Activated CD4-positive, alpha-beta T cell treated with anti-CD3 and anti-CD28 coated beads, Interleukin-2, amount 50 U/mL, for 16 hours (primary cell): ENCODE measurements around the gene NDUFC2.
"Not testable (repeated sequence)": the region's sequence is repeated elsewhere in the genome, so short reads cannot be mapped to it uniquely, and the experiment has no call there.

Experiments used
- DNase-seq: peaks from one replicate; pipeline ENCODE4 v3.0.0-alpha.2; 2020

Gene NDUFC2

DNA sequence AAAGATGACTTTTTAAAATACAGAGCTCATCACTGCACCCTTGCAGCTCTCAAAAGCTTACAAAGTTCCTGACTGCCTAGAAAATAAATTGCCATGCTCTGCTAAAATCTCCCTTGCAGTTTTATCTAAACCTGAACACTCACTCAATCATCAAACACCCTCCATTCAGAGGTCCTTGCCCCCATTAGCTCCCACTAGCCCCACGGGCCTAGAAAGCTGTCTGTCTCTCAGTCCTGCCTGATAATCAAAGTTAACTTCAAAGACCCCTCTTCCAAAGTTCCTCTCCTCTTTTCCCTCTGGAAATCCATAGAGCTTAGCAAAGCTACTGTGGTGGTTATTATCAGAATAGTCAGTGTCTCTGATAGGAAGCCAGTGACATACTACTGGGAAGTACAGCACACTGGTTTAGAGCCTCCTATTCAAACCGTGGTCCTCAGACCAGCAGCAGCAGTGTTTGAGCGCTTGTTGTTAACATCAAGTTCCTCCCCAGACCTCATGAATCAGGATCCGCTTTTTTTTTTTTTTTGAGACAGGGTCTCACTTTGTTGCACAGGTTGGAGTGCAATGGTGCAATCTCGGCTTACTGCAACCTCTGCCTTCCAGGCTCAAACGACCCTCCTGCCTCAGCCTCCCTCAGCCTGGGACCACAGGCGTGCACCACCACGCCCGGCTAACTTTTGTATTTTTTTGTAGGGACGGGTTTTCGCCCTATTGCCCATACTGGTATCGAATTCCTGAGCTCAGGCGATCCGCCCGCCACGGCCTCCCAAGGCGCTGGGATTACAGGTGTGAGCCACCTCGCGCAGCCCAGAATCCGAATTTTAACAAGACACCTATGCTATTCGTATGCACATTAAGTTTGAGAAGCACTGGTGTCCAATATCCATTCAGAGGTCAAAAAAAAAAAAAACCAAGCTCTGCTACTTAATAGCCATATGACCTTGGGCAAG, 1.2 kb downstream of the NDUFC2 start:
- DNase-seq, result no peak

DNA sequence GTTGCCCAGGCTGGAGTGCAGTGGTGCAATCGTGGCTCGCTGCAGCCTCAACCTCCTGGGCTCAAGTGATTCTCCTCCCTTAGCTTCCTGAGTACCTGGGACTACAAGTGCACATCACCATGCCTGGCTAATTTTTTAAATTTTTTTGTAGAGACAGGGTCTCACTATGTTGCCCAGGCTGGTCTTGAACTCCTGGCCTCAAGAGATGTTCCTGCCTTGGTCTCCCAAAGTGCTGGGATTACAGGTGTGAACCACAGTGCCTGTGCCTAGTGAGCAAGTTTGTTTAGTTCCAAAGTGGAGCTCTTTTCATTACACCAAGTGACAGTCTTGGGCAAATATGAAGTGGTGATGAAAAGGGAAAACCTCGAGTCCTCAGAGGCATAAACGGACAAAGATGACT, 2.1 kb downstream of the NDUFC2 start:
- not testable (repeated sequence) for DNase-seq

GRCh38 chr11:78076733-78077403, 2.8 kb downstream of the NDUFC2 start:
- DNase-seq, result no peak

DNA sequence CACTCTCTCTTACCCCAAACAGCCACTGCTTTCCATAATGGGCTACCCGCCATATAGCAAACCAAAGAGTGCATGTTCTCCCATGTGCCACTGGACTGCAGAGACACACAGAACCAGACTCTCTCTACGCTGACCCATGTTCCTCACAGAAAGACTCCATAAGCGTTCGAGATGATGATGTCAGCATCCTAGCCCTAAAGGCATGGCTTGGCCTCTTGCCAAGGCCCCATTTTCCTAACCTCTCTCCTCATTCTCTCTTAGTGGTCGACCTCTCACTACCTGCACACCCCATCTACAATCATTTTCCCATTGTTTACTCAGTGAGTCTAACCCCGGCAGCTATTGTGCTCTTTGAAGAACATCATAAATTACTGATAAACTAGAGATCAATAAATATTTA, 4.9 kb downstream of the NDUFC2 start:
- DNase-seq, result no peak

DNA sequence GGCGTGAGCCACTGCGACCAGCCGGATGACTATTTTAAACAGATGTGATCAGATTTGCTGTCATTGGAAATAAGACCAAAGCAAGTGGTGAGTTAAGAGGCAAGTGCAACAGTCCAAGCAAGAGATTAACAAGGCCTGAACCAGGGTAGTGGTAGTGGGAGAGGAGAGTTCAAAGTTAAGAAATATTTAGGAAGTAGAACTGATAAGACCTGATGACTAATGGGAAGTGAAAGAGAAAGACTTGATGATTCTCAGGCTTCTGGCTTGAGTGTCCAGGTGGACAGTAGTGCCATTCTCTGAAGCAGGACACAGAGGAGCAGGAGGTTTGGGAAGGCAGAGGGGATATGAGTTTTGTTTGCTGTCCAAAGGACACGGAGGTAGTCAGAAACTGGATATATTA, 7.2 kb downstream of the NDUFC2 start:
- DNase-seq, result no peak

DNA sequence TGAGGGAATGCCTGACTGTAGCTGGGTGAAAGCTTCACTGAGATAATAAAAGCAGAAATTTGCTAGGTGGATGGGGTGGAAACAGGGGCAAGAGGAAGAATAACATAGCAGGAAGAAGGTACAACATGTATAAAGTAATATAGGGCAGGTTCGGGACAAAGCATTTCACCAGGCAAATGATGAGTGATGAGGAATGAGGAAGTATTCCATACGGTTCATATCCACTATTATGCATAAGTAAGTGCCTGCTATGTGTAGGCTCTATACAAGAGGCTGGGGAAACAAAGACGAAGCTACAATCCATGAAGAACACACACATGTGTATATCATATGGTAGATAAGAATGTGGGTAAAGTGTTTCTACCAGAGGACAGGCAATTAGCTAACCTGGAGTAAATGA, 7.9 kb downstream of the NDUFC2 start:
- DNase-seq, result no peak

GRCh38 chr11:78070621-78071020, 9.0 kb downstream of the NDUFC2 start:
- DNase-seq, result no peak

DNA sequence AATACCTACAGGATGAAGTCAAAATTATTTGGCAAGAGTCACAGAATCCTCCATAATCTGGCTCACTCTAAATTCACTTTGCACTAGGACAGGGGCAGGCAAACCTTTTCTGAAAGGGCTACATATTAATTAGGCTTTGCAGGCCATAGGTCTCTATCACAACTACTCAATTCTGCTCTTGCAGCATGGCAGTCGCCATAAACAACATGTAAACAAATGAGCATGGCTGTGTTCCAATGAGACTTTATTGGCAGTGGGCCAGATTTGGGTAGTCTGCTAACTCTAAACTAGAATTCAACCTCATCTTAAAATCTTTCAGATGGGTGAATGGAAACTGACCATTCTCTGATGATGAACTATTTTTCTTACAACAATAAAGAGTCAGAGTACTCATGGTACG, 10.2 kb downstream of the NDUFC2 start:
- DNase-seq, result no peak

GRCh38 chr11:78067704-78068103, 12.0 kb downstream of the NDUFC2 start:
- DNase-seq, result no peak

- DNase-seq, result no peak
Measured at GRCh38 chr11:78066471-78066870, 13.2 kb downstream of the NDUFC2 start.

GRCh38 chr11:78065203-78065602, 14.5 kb downstream of the NDUFC2 start:
- no peak for DNase-seq

DNA sequence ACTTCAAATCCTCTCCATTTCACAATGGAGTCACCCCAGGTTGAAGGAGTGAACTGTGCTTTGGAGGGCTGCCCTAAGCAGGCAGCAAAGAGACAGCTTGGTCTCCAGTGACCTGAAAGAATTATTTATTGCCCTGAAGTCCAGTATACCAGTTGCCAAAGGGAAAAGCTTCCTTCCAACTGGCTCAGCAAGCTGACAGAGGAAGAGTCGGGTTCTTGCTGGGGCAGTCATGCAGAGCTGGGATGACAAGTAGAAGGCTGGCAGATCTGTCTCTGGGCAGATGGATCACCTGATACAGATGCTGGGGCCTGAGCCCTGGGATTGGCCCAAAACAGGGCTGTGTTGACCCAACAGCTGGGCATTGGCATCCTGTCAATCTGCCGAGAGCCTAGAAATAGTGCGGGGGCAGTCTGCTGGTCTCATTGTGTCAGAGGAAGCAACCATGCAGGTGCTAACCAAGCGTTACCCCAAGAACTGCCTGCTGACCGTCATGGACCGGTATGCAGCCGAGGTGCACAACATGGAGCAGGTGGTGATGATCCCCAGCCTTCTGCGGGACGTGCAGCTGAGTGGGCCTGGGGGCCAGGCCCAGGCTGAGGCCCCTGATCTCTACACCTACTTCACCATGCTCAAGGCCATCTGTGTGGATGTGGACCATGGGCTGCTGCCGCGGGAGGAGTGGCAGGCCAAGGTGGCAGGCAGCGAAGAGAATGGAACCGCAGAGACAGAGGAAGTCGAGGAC, 16.1 kb downstream of the NDUFC2 start, which contains the start of gene THRSP:
THRSP (plus strand) TSS at position 422 of the 742 bp plus-strand sequence; CDS start at position 443, 21 bp downstream.
- DNase-seq, result no peak

GRCh38 chr11:78062671-78063070, 17.0 kb downstream of the NDUFC2 start:
- DNase-seq, result no peak

- DNase-seq, result no peak
Measured at GRCh38 chr11:78061921-78062311, 17.7 kb downstream of the NDUFC2 start.

- no peak for DNase-seq
Measured at GRCh38 chr11:78061088-78061920, 18.4 kb downstream of the NDUFC2 start.

- DNase-seq, result no peak
Measured at GRCh38 chr11:78060533-78060932, 19.1 kb downstream of the NDUFC2 start.

DNA sequence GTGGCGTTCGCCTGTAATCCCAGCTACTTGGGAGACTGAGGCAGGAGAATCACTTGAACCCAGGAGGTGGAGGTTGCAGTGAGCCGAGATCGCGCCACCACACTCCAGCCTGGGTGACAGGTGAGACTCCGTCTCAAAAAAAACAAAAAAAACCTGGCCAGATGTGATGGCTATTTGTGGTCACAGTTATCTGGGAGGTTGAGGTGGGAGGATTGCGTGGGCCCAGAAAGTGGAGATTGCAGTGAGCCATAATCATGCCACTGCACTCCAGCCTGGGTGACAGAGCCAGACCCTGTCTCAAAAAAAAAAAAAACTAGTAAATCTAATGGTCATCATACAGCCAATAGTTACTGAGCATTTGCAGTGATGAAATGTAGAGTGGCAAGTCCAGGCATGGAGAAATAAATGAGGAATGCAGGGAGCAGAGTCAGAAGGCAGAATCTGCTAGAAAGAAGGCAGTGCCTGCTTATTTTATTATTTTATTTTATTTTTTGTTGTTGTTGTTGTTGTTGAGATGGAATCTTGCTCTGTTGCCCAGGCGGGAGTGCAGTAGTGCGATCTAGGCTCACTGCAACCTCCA, 19.8 kb downstream of the NDUFC2 start:
- DNase-seq, result not testable (repeated sequence)

GRCh38 chr11:78057462-78058055, 22.1 kb downstream of the NDUFC2 start:
- DNase-seq, result no peak

DNA sequence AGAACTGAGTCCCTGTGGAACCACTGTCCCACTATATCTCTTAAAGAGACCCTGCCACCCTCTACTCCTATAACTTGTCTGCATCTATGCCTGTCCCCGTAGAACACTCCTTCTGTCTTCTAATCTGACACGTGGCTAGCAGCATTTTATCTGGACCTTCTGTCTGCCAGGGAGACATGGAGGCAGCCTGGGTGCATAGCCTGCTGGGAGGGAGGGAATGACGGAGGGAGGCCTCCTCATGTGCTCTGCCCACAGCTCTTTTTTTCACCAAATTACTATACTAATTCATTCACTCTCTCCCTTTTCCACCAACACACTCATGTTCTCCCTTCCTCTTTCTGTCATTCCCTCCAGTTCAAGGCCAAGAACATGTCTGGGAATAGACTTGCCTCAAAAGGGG, 23.6 kb downstream of the NDUFC2 start:
- DNase-seq, result no peak

DNA sequence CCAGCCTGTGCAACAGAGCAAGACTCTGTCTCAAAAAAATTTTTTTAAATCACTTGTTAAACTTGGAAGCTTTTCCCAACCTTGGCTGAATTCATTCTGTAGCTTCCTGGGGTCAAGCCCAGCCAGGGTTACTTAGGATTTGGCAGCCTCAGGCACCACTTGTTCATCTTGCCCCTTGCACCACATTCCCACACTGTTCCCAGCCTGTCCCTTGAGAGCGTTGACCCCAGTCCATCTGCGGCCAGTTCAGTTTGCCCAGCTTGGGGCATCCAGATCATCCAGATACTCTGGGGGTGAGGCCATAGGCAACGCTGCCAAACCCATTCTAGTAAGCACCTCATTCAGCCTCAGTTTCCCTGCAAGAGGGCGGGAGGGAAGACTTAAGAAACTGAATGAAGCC, 24.7 kb downstream of the NDUFC2 start:
- DNase-seq, result no peak

DNA sequence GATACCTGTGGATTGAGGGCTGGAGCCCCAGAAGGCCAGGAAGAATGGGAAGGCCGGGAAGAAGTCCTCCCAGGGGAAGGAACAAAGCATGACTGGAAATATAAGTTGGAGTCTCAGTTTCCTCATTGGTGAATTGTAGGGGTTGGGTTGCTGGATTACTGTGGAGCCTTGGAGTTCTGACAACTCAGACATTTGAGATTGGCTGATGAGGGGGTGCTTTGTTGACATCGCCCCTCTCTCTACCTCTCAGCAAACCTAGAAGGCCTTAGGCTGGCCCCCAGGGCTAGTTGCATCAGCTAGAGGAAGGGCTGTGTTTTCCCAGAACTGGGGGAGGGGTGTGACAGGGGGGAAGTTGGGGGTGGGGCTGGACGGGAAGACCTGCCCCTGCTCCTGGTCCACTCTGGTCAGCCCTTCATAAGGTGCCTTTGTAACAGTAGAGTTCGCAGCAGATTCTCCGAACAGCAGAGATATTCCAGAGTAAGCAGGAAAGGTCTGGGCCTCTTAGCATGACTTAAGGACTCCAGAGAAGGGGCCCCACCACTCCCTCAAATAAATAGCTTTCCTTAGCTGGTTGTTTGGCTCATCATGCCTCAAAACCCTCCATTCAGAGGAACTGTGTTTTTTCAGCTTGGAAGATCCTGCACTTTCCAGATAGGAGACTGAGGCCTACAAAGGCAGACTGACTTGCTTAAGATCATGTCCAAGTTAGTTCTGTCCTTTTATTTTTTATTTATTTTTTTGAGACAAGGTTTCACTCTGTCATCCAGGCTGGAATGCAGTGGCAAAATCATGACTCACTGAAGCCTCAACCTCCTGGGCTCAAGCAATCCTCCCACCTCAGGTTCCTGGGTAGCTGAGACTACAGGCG, 28.5 kb downstream of the NDUFC2 start:
- no peak for DNase-seq
